NCI-H82 (cell line): ENCODE measurements around the gene POU6F1.
A peak's percentile ranks its signal among the peaks of the same experiment; 100 is the strongest.
"Not testable (repeated sequence)": the region's sequence is repeated elsewhere in the genome, so short reads cannot be mapped to it uniquely, and the experiment has no call there.

Experiments
- DNase-seq: peaks from one replicate; lab custom pipeline; 2025; lab: John Stamatoyannopoulos, UW

The POU6F1 gene

DNA sequence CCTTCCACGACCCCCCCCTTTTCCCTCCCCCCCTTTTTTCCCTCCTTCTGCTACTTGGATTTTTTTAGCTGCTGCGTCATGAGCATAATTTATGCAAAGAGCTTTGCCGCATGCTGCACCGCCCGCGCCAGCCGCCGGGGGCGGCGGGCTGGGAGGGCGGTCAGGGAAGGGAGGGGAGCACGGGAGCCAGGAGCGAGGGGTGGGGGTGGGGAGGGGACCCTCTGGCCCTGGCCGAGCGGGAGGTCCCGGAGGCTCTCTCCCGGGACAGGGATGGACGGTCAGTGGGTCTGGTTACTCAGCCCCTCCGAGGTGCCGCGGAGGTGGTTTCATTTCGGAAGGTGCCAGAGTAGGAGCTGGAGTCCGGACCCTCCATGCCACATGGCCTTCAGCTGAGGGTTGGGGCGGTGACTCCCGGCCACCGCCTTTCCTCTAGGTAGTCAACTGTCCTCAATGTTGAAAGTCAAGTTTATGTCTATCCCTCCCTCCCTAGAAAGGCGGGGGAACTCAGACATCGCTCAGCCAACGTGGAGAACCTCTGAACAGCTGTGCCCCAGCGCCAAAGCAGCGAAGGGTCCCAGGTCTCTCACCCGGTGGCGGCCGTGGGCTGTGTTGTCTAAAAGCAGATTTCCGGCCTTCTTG, at the start of gene POU6F1:
Gene POU6F1 (minus strand): TSS at position 95 of the 639 bp plus-strand sequence. CDS start 11,226 bp downstream, outside the sequence.
- peak; percentile 90 for DNase-seq

GRCh38 chr12:51265024-51265423, 47.2 kb upstream of the POU6F1 start:
- no peak for DNase-seq

DNA sequence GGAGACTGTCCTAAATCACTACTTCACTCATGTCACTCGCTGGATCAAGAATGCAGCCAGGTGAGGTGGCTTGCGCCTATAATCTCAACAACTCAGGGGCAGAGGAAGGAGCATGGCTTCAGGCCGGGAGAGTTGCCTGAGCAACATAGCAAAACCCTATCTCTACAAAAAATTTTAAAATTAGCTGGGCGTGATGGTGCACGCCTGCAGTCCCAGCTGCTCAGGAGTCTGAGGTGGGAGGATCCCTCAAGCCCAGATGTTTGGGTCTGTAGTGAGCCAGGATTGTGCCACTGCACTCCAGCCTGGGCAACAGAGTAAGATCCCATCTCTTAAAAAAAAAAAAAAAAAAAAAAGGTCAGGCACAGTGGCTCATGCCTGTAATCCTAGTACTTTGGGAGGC, 46.4 kb upstream of the POU6F1 start:
- no peak for DNase-seq

GRCh38 chr12:51263341-51263740, 45.5 kb upstream of the POU6F1 start:
- no peak for DNase-seq

- DNase-seq: peak; percentile 66
Observed at GRCh38 chr12:51262758-51263177, 44.9 kb upstream of the POU6F1 start.

GRCh38 chr12:51259600-51259999, 41.7 kb upstream of the POU6F1 start:
- not testable (repeated sequence) for DNase-seq

- DNase-seq: no peak
Observed at GRCh38 chr12:51254536-51254935, 36.7 kb upstream of the POU6F1 start.

GRCh38 chr12:51253276-51253675, 35.4 kb upstream of the POU6F1 start:
- DNase-seq: no peak

- DNase-seq: no peak
Observed at GRCh38 chr12:51247523-51248206, 29.8 kb upstream of the POU6F1 start.

DNA sequence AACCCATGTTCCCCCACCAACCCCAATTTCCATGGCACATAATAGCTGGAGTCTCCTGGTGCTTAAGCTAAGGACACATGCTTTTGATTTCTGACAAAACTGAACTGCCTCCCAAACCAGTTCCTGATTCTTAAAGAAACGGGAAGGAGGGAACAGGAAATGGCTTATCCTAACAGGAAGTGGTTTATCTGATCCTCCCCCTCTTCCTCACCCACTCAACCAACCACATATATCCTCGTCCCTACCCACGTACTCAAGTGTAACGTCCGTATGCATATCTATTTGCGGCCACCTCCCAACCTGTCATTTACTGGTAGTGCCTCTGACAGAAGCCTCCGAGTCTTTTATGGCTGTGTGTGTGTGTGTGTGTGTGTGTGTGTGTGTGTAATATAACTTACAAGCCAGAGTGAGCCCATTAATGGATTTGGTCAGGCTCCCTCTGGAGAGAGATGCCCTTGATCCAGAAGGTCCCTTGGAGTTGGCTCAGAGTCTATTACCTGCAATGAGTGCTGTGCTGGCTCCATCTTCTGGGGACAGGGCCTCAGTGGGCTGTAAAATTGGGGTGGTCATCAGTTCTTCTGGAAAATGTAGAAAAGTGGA, 28.5 kb upstream of the POU6F1 start:
- peak; percentile 40 for DNase-seq

DNA sequence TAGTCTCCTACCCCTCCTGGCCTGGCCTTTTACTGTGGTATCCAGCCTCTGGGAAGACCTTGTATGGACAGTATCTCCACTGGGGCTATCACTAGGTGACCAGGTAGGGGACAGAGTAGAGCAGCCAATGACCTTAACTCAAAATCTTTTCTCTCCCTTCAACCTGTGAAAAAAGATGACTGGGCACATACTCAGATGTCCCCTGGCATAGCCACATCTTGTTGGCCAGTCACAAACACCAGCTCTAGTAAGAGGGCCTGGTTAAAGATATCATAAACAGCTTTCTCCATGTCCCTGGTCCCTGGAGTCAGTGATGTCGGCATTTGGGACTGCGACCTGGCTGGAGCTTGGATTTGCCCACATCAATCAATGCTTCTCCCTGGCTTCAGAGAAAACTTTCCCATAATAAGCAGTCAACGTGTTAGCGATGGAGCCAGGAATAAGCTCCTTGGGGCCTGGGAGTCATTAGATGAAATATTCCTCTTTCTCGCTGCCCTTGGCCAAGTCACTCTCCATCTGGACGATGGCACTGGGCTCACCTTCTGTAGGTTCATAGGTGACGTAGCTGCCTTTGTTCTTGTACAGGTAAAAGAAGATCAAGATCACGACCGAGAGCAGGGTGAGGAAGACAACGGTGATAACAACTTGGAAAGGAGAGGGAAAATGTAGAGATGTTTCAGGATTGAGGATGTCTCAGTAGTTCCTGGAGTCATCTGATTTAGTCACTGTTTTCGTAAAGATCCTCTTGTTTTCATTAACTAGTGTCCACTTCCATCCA, 27.8 kb upstream of the POU6F1 start:
- no peak for DNase-seq

DNA sequence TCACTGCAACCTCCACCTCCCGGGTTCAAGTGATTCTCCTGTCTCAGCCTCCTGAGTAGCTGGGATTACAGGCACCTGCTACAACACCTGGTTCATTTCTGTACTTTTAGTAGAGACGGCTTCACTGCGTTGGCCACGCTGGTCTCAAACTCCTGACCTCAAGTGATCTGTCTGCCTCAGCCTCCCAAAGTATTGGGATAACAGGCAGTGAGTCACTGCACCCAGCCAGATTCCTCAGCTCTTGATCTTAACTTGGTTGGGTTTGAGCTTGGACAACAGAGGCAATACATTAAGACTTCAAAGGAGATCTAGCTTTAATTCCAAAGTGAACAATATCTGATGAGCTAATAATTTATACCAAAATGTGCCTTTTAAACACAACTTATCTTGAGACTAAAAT, 26.4 kb upstream of the POU6F1 start:
- no peak for DNase-seq

- DNase-seq: no peak
Observed at GRCh38 chr12:51242876-51243275, 25.0 kb upstream of the POU6F1 start.

DNA sequence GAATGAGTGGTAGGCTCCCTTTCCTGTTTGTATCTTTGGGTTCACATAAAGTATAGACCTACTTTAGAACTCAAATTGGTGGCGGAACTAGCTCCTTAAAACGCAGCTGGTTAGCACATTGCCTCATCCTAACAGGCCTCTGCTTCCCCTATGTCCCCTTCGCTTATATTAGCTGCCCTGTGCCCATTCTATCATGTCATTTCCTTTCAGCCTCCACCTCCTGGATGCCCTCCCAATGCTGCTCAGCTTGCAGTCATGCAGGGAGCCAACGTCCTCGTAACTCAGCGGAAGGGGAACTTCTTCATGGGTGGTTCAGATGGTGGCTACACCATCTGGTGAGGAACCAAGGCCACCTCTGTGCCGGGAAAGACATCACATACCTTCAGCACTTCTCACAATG, 24.3 kb upstream of the POU6F1 start:
- no peak for DNase-seq

- no peak for DNase-seq
Observed at GRCh38 chr12:51240971-51241370, 23.1 kb upstream of the POU6F1 start.

DNA sequence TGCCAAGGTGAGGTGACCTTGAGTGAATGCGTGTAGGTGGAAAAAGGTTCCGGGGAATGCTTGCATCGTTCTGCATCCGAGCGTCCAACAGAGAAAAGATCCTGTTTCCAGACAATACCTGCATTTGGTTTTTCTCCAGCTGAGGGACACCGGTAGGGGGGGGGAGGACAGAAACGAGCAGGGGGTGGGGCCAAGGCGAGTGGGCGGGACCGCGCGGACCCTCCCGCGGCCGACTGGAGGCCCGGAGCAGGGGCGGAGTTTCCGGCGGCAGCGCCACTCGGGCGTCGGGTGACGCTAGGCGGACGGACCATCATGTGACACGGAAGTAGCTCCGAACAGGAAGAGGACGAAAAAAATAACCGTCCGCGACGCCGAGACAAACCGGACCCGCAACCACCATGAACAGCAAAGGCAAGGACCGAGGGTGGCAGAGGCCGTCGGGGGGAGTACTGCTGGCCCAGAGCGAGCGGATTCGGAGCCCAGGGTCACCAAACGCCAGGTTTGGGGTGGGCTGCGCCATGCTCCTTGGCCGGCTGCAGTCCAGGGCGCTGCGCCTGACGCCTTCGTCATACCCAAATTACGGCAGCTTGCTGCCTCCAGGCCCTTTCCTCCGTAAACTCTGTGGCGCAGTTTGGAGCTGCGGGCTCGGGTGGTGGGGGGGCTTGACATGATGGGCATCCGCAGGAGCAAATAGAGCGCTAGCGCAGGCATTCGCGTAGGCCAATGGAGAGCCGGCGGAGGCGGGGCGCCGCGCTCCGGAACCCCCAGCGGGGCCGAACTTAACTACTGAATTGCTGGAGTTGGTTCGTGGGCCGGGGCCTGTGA, 20.9 kb upstream of the POU6F1 start, which contains the start of gene DAZAP2:
Gene DAZAP2 (plus strand): TSS at position 317 of the 825 bp plus-strand sequence. CDS start 82 bp downstream, at position 399.
- DNase-seq: peak; percentile 98

GRCh38 chr12:51238037-51238509, 20.2 kb upstream of the POU6F1 start:
- no peak for DNase-seq

DNA sequence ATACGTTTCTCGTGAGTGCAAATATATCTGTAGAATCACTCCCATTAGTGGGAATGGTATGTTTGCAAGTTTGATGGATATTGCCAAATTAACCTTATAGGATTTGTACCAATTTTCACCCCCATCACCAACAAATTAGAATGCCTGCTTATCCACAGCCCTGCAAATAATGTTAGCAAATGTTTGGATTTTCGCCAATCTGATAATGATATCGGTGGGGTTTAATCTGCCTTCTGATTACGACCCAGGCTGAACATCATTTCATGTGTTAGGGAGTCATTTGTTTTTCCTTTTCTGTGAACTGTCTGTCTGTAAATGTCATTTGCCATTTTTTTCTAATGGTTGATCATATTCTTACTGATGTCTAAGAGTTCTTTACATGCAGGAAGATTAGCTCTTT, 16.7 kb upstream of the POU6F1 start:
- DNase-seq: no peak

DNA sequence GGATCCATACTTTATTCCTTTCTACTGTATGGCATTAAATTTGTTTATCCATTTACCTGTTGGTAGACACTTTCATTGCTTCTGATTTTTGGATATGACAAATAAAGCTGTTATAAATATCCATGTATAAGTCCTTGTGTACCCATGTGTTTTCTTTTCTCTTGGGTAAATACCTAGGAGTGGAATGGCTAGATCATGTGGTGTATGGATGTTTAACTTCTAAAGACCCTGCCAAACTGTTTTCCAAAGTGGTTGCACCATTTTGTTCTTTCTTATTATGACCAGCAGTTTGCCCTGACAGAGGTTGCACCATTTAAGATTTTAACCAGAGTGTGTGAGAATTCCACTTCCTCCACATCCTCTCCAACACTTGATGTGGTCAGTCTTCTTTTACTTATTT, 14.8 kb upstream of the POU6F1 start:
- no peak for DNase-seq

DNA sequence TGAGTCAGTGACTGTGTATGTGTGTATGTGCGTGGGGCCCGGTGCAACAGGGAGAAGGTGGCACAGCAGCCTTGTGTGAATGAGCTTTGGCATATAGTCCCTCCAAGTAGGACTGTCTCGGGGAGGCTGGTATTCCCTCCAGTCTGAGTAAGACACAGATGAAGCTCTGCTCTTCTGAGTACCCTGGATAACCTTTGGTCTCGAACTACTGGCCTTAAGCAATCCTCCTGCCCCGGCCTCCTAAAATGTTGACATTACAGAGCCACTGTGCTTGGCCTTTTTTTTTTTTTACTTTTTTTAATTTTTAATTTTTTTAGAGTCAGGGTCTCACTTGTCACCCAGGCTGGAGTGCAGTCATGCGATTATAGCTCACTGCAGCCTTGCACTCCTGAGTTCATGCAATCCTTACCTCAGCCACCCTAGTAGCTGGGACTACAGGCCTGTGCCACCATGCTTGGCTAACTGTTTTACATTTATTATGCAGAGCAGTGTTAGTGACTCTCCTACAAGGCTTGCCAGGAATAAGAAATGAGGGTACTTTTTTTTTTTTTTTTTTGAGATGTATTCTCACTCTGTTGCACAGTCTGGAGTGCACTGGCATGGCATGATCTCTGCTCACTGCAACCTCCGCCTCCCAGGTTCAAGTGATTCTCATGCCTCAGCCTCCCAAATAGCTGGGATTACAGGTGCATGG, 11.4 kb upstream of the POU6F1 start:
- DNase-seq: no peak

GRCh38 chr12:51227962-51228361, 10.1 kb upstream of the POU6F1 start:
- no peak for DNase-seq
